Right kidney (tissue), 1 donor: ENCODE measurements around the gene TP53RK.
A peak's percentile ranks its signal among the peaks of the same experiment; 100 is the strongest.

ENCODE experiments used
- DNase-seq: peaks from one replicate; pipeline ENCODE4 v3.0.0-alpha.2; 2016

The TP53RK gene

GRCh38 chr20:46665602-46666001, 23.6 kb downstream of the TP53RK start:
- DNase-seq: no peak

DNA sequence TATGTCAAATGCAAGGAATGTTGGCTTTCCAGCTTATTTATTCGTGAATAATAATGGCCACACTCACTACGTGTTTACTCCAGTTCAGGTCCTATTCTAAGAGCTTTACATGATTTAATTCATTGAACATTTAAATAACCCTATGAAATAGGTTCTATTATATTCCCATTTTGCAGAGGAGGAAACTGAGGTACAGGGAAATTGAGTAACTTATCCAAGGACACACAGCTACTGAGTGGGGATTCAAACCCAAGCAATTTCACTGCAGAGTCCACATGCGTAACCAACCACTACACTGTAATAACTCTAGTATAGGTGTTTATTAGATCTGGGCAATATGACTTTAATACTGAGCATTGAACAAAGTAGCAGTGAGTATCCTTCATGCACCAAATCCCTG, 25.7 kb downstream of the TP53RK start:
- no peak for DNase-seq

- DNase-seq: no peak
Measured at GRCh38 chr20:46661659-46662058, 27.6 kb downstream of the TP53RK start.

DNA sequence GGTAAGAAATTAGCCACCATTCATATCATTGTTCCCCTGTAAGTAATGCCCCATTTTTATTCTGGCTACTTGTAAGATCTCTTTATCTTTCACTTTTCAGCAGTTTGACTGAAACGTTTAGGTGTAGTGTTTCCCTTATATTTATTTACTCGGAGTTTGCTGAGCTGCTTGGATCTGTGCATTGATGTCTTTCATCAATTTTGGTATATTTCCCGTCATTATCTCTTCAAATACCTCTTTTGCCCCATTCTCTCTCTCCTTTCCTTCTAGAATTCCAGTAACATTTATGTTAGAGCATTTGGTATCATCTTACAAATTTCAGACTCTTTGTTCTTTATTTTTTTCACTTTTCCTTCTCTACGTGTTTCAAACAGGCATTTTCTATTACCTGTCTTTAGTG, 28.8 kb downstream of the TP53RK start:
- no peak for DNase-seq

DNA sequence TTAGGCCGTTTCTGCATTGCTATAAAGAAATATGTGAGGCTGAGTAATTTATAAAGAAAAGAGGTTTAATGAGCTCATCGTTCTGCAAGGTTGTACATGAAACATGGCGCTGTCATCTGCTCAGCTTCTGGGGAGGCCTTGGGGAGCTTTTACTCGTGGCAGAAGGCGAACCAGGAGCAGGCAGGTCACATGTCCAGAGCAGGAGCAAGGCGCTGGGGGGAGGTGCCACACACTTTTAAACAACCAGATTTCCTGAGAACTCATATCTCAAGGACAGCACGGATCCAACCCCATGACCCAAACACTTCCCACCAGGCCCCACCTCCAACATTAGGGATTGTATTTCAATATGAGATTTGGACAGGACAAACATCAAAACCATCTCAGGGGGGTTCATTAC, 31.6 kb downstream of the TP53RK start:
- no peak for DNase-seq

DNA sequence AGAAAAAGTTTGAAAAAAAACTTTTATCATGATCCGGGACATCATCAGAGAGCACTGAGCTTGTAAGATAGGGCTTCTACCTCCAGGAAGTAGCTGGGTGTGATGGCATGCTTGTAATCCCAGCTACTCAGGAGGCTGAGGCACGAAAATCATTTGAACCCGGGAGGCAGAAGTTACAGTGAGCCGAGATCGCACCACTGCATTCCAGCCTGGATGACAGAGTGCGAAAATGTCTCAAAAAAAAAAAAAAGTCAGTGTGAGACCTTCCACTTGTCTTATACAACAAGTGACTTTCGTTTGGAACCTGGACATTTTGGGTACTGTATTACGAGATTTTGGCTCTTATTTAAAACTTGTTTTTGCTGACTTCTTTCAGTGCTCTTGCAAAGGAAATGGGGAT, 32.1 kb downstream of the TP53RK start:
- DNase-seq: no peak

GRCh38 chr20:46652699-46653098, 36.5 kb downstream of the TP53RK start:
- no peak for DNase-seq

- peak; percentile 64 for DNase-seq
Measured at GRCh38 chr20:46651091-46651962, 37.9 kb downstream of the TP53RK start, which contains the start of gene SLC13A3. TSS of gene SLC13A3 (minus strand) at chr20:46651459. CDS start at chr20:46651421, 38 bp downstream.

- no peak for DNase-seq
Measured at GRCh38 chr20:46650575-46651090, 38.6 kb downstream of the TP53RK start.

- no peak for DNase-seq
Measured at GRCh38 chr20:46649965-46650542, 39.2 kb downstream of the TP53RK start.

DNA sequence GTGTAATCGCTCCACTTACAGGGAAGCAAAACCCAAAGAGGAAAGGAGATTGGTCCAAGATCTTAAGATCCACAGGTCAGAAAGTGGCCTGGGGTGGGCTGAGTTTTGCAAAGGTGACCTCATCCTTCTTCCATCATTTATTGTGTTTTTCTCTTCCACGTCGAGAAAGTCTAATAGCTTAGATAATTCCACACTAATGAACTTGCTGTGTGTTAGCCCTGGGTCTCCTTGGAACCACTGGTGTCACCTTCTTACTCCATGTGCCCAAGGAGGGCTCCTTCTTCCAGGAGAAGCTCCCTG, 39.6 kb downstream of the TP53RK start:
- no peak for DNase-seq

DNA sequence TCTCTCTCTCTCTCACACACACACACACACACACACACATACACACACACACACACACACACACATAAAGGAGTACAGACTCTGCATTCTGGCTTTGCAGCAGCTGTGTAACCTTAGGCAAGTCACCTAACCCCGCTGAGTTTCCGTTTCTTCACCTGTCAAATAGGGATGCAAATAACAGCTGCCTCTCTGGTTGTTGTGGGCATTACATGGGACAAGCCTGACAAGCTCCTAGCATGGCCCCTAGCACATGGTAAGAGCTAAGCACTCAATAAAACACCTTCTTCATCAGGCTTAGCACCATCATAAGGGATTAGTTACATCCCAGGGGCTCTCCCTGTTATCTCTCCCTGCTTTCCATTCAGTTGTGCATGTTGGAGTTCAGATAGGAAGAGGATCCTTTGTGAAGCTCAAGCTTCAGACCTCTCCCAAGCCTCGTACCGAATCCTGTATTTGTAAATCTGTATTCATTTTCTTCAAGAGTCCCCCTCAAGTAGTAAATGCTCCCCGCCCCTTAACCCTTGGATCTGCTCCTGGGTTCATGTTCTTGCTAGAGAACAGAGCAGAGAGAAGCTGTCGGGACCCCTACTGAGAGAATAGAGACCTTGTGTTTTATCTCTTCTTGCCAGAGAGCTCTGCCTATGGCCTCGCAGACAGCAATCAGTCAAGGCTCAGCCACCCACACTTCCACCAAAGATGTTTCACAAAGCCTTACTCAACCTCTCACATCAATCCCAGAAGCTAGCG, 40.2 kb downstream of the TP53RK start:
- DNase-seq: no peak

GRCh38 chr20:46647469-46647868, 41.8 kb downstream of the TP53RK start:
- DNase-seq: no peak

DNA sequence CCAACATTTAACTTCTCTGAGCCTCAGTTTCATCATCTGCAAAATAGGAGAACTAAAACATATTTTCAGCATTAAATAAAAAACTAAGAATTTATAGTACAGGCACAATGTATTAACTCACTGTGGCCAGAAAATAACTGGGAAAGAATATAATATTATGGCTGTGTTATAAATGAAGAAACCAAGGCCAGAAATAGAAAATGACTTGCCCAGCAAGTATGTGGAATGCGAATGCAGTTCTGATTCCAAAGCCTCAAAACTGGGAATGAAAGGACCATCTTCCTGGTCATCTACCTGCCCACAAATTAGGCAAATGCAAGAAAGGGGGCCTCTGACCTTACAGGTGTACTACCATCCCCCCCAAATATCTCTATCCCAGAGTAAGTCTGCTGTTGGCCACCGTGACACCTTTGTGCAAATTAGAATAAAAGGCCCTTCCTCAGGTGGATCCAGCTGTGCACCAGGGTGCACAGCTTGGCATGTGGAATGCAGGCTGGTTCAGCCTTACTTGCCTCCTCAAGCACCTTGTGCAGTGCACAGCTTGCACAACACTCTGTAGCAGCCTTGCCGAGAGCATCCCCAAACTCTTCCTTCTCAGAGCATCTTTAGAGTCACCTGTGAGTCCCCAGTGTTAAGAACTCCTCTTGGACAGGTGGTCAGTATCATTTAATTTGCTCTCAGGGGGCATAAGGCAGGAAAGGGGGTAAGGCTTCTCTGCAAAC, 42.4 kb downstream of the TP53RK start:
- DNase-seq: no peak

- DNase-seq: no peak
Measured at GRCh38 chr20:46646122-46646521, 43.1 kb downstream of the TP53RK start.

GRCh38 chr20:46644733-46645132, 44.5 kb downstream of the TP53RK start:
- DNase-seq: no peak

- DNase-seq: no peak
Measured at GRCh38 chr20:46644160-46644559, 45.1 kb downstream of the TP53RK start.

DNA sequence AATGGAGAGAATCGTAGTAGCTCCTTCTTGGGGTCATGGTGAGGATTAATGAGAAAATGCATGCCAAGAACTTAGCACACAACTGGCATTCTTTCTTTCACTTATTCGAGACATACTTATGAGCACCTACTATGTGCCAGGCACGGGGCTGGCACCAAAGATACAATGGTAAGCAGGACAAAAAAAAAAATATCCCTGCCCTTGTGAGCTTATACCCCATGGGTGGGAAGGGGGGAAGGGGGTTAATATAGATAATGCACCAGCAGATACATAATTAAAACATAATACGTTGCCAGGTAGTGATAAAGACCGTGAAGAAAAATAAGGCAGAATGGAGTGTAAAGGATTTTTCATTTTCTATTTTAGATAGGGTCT, 46.3 kb downstream of the TP53RK start:
- DNase-seq: no peak

DNA sequence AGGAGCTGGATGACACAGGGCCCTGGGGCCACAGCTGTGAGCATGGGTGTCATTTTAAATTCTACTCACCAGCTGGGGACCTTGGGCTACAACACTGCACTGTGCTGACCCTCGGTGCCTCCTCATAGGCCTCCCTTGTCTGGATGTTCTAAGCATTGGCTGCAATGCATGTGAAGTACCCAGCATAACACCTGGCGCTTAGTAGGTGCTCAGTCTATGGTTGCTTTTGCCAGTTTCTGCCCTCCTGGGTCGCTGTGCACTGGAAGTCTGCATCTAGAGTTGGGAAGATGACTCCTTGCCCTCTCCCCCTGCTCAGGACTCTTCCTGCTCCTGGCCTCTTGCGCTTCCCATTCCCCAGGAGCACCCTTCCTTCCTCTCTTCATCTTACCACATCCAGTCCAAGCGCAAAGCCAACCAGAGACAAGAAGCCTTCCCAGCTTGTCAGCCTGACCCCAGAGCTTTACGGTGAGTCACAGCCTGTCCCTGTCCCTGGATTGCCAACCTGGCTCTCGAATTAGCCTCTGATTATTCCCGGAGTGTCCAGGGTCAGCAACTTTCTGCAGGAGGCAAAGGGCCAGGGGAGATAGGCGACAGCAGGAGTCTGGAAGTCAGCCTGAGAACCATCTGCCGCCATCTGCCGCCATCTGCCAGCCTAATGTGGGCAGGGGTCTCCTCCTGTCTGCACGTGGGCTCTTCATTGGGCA, 46.8 kb downstream of the TP53RK start:
- no peak for DNase-seq

DNA sequence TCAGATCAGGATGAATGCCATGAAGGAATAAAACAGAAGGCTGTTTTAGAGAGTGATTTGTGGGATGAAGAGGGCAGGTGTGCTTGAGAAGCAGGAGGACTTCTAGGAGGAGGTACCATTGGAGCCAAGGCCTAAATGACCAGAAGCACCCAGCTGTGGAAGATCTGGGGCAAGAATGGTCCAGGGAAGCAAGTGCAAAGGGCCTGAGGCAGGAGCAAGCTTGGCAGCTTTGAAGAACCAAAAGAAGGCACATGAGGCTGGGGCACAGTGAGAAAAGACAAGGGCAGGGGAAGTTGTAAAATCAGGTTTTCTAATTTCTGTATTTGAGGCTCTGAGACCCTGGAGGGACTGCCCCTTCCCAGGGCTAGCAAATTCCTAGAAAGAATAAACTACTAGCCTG, 47.8 kb downstream of the TP53RK start:
- DNase-seq: no peak

- DNase-seq: no peak
Measured at GRCh38 chr20:46640536-46641311, 48.5 kb downstream of the TP53RK start.
